A673 (cell line): Measurements from ENCODE around the gene EPC1. TPM values are rescaled to one million over a fixed set of nuclear protein-coding genes. Genes with fewer than 3 reads are reported as not detected.
A peak's percentile ranks its signal among the peaks of the same experiment; 100 is the strongest.

Experiments used
- BruUV-seq: library from RNA; stranded (reverse); fragments of 400-500 nt; replicated peaks from 2 replicates; lab custom pipeline; 2021; lab: Mats Ljungman, UMichigan
- CTCF ChIA-PET: fragments of 300-600 bp; sonication (Branson Sonifier 250); formaldehyde crosslinking; loops from one replicate; lab custom pipeline; 2022; ENCODE audit warnings: antibody characterized with exemption; lab: Charles Lee
- POLR2A ChIA-PET: fragments of 300-600 bp; sonication (Branson Sonifier 250); formaldehyde crosslinking; loops from one replicate; lab custom pipeline; 2022; ENCODE audit warnings: antibody characterized with exemption; ENCODE audit not compliant: low non-redundant PET; lab: Charles Lee
- DNase-seq: peaks from one replicate; pipeline ENCODE4 v3.0.0-alpha.2; 2015; ENCODE audit warnings: low spot score
- H3K27ac ChIP-seq: fragments of 200-600 bp; sonication (generic); 2 replicates; pipeline ENCODE4 v1.5.1; 2016; ENCODE audit warnings: mixed run types, low read depth, mild to moderate bottlenecking, mixed read lengths, antibody characterized with exemption, low read length; ENCODE audit not compliant: poor library complexity, severe bottlenecking
- H3K27me3 ChIP-seq: fragments of 200-600 bp; sonication (generic); replicated peaks from 2 replicates; pipeline ENCODE4 v1.6.1; 2017; ENCODE audit warnings: mixed run types, low read depth, mild to moderate bottlenecking, mixed read lengths, antibody characterized with exemption, low read length; ENCODE audit not compliant: insufficient read depth, poor library complexity
- H3K36me3 ChIP-seq: fragments of 200-600 bp; sonication (generic); 2 replicates; pipeline ENCODE4 v1.6.1; 2016; ENCODE audit warnings: mixed run types, mild to moderate bottlenecking, mixed read lengths, antibody characterized with exemption, low read length; ENCODE audit not compliant: insufficient read depth, poor library complexity, severe bottlenecking
- H3K4me1 ChIP-seq: fragments of 200-600 bp; sonication (generic); 2 replicates; pipeline ENCODE4 v1.6.1; 2017; ENCODE audit warnings: mixed run types, mild to moderate bottlenecking, mixed read lengths, antibody characterized with exemption, low read length; ENCODE audit not compliant: insufficient read depth, poor library complexity, severe bottlenecking
- H3K4me3 ChIP-seq: fragments of 200-600 bp; sonication (generic); 2 replicates; pipeline ENCODE4 v1.5.1; 2016; ENCODE audit warnings: low read depth, mixed run types, mild to moderate bottlenecking, mixed read lengths, low read length; ENCODE audit not compliant: poor library complexity, severe bottlenecking
- H3K9me3 ChIP-seq: fragments of 200-600 bp; sonication (generic); 2 replicates; pipeline ENCODE4 v1.6.1; 2016; ENCODE audit warnings: mixed run types, low read depth, mild to moderate bottlenecking, mixed read lengths, antibody characterized with exemption, low read length; ENCODE audit not compliant: poor library complexity, severe bottlenecking
- CTCF ChIP-seq: fragments of 300-800, 200-600 bp; sonication (generic); conservative IDR thresholded peaks from 2 replicates; pipeline ENCODE4 v1.5.1; 2017; ENCODE audit warnings: low read depth, mild to moderate bottlenecking, antibody characterized with exemption, low read length, moderate library complexity, mixed read lengths
- EZH2 ChIP-seq: fragments of 200-600 bp; sonication (generic); IDR thresholded peaks from 2 replicates; pipeline ENCODE4 v1.6.1; 2017; ENCODE audit warnings: borderline replicate concordance, low read depth, mild to moderate bottlenecking, mixed read lengths, antibody characterized with exemption, low read length; ENCODE audit not compliant: poor library complexity, severe bottlenecking
- intact Hi-C: fragments of 100-400 bp; cut with micrococcal nuclease; formaldehyde crosslinking; loops from one replicate; pipeline ENCODE4 v1.10.0; 2022; ENCODE audit not compliant: unreplicated experiment
- total RNA-seq: library from RNA; stranded (reverse); gene quantifications from 2 replicates; pipeline ENCODE4 v1.2.3, GENCODE V29; 2021

EPC1 gene
- total RNA-seq, 1 experiment from 2014 or later = 75.8 TPM

DNA sequence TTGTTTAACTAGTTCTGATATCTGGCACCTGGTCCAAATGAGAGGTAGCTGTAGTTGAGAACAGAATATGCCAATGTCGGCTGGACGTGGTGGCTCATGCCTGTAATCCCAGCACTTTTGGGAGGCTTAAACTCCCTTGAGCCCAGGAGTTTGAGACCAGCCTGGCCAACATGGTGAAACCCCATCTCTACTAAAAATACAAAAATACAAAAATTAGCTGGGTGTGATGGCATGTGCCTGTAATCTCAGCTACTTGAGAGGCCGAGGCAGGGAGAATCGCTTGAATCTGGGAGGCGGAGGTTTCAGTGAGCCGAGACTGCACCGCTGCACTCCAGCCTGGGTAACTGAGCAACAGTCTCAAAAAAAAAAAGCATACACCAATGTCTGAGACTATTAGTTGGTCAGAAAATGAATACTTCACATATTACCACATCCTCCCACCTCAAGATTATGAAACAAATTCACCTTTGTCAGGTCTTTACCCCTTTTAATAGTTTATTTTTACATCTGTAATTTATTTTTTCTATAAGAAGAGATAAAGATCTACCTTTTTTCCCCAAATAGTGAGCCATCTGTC, 38.8 kb downstream of the EPC1 start:
- intact Hi-C loops = no loop called here
- no TSS peak for BruUV-seq
- Histone ChIP-seq H3K36me3 (peaks cover 66% of the 10 kb centered on the region), H3K27me3 (no peaks in the 10 kb centered on the region), H3K4me3 (no peak overlapping the region), H3K27ac (no peak overlapping the region), H3K9me3 (no peaks in the 10 kb centered on the region), H3K4me1 (peaks cover 10% of the 10 kb centered on the region)
- POLR2A ChIA-PET = no interaction called here
- TF ChIP-seq CTCF (no peak), EZH2 (no peak)
- no peak for DNase-seq
- CTCF ChIA-PET = no interaction called here

GRCh38 chr10:32307609-32308008, 39.3 kb downstream of the EPC1 start:
- POLR2A ChIA-PET = no interaction called here
- H3K4me1 ChIP-seq = peaks cover 10% of the 10 kb centered on the region
- DNase-seq = no peak
- peaks cover 69% of the 10 kb centered on the region for H3K36me3 ChIP-seq
- TF ChIP-seq EZH2 = no peak
- TF ChIP-seq CTCF = no peak
- peak overlapping the region; percentile 21 for H3K27ac ChIP-seq
- CTCF ChIA-PET = no interaction called here
- H3K27me3 ChIP-seq = no peaks in the 10 kb centered on the region
- no peak overlapping the region for H3K4me3 ChIP-seq
- intact Hi-C loops = no loop called here
- BruUV-seq = no TSS peak
- H3K9me3 ChIP-seq = no peaks in the 10 kb centered on the region

GRCh38 chr10:32299354-32299980, 47.5 kb downstream of the EPC1 start:
- H3K9me3 ChIP-seq = no peaks in the 10 kb centered on the region
- DNase-seq = no peak
- intact Hi-C loops = no loop called here
- no peaks in the 10 kb centered on the region for H3K27me3 ChIP-seq
- no TSS peak for BruUV-seq
- ChIA-PET CTCF (no interaction called here), POLR2A (interaction anchor here (0.6 kb wide), 1 partner anchor 48 kb away, joined by 8 read pairs; no protein-coding TSS in a partner anchor)
- H3K4me1 ChIP-seq = peaks cover 3% of the 10 kb centered on the region
- no peak for TF ChIP-seq CTCF
- no peak for TF ChIP-seq EZH2
- H3K27ac ChIP-seq = no peak overlapping the region
- no peak overlapping the region for H3K4me3 ChIP-seq
- peaks cover 58% of the 10 kb centered on the region for H3K36me3 ChIP-seq
